ENCODE measurements around the gene KDM6A.
"Not testable (repeated sequence)": the region's sequence is repeated elsewhere in the genome, so short reads cannot be mapped to it uniquely, and the experiment has no call there.

KDM6A gene

GRCh38 chrX:44889824-44890223, 16.8 kb downstream of the KDM6A start:
- TF ChIP-seq CTCF (IDR thresholded peaks at IDR 0.05; ENCODE audit: borderline replicate concordance, control extremely low read depth, extremely low read depth, insufficient read depth, missing control alignments): no peak
- in situ Hi-C loops (cut with MboI; ENCODE audit: low sequenced_read_pairs, unreplicated experiment): no loop called here
- no peak for DNase-seq (ENCODE audit: low spot score)

GRCh38 chrX:44890247-44890646, 17.3 kb downstream of the KDM6A start:
- no peak for TF ChIP-seq CTCF (IDR thresholded peaks at IDR 0.05; ENCODE audit: borderline replicate concordance, control extremely low read depth, extremely low read depth, insufficient read depth, missing control alignments)
- no peak for DNase-seq (ENCODE audit: low spot score)
- in situ Hi-C loops (cut with MboI; ENCODE audit: low sequenced_read_pairs, unreplicated experiment): no loop called here

GRCh38 chrX:44890687-44891086, 17.7 kb downstream of the KDM6A start:
- in situ Hi-C loops (cut with MboI; ENCODE audit: low sequenced_read_pairs, unreplicated experiment): not testable (repeated sequence)

GRCh38 chrX:44891642-44892041, 18.7 kb downstream of the KDM6A start:
- no peak for DNase-seq (ENCODE audit: low spot score)
- in situ Hi-C loops (cut with MboI; ENCODE audit: low sequenced_read_pairs, unreplicated experiment): no loop called here
- no peak for TF ChIP-seq CTCF (IDR thresholded peaks at IDR 0.05; ENCODE audit: borderline replicate concordance, control extremely low read depth, extremely low read depth, insufficient read depth, missing control alignments)

More at GRCh38 chrX:44890687-44891086, 17.7 kb downstream of the KDM6A start:
- DNase-seq (ENCODE audit: low spot score): not testable (repeated sequence)

- TF ChIP-seq CTCF (IDR thresholded peaks at IDR 0.05; ENCODE audit: borderline replicate concordance, control extremely low read depth, extremely low read depth, insufficient read depth, missing control alignments): no peak
- in situ Hi-C loops (cut with MboI; ENCODE audit: low sequenced_read_pairs, unreplicated experiment): no loop called here
- DNase-seq (ENCODE audit: low spot score): no peak
Observed at GRCh38 chrX:44896876-44897186, 23.8 kb downstream of the KDM6A start.

GRCh38 chrX:44897539-44897938, 24.6 kb downstream of the KDM6A start:
- no peak for TF ChIP-seq CTCF (IDR thresholded peaks at IDR 0.05; ENCODE audit: borderline replicate concordance, control extremely low read depth, extremely low read depth, insufficient read depth, missing control alignments)

GRCh38 chrX:44898411-44899221, 25.6 kb downstream of the KDM6A start:
- TF ChIP-seq CTCF (IDR thresholded peaks at IDR 0.05; ENCODE audit: borderline replicate concordance, control extremely low read depth, extremely low read depth, insufficient read depth, missing control alignments): no peak
- DNase-seq (ENCODE audit: low spot score): no peak
- in situ Hi-C loops (cut with MboI; ENCODE audit: low sequenced_read_pairs, unreplicated experiment): no loop called here

More at GRCh38 chrX:44897539-44897938, 24.6 kb downstream of the KDM6A start:
- in situ Hi-C loops (cut with MboI; ENCODE audit: low sequenced_read_pairs, unreplicated experiment): no loop called here
- no peak for DNase-seq (ENCODE audit: low spot score)
